OCI-LY7 (cell line): ENCODE results near the gene KPNA2. TPM values are rescaled to one million over a fixed set of nuclear protein-coding genes. Genes with fewer than 3 reads are reported as not detected.

ENCODE experiments used
- BruUV-seq: library from RNA; stranded (reverse); fragments of 400-500 nt; replicated peaks from 2 replicates; lab custom pipeline; 2021; lab: Mats Ljungman, UMichigan
- CTCF ChIA-PET: fragments of 300-600 bp; sonication (Branson Sonifier 250); formaldehyde crosslinking; loops from one replicate; lab custom pipeline; 2022; ENCODE audit warnings: antibody characterized with exemption; ENCODE audit not compliant: unreplicated experiment; lab: Charles Lee
- POLR2A ChIA-PET: fragments of 300-600 bp; sonication (Branson Sonifier 250); formaldehyde crosslinking; loops from one replicate; lab custom pipeline; 2022; ENCODE audit warnings: antibody characterized with exemption; lab: Charles Lee
- DNase-seq: peaks from one replicate; pipeline ENCODE4 v3.0.0-alpha.2; 2015; ENCODE audit warnings: low spot score
- H2AFZ ChIP-seq: fragments of 200-600 bp; sonication (generic), shearing (Covaris generic); 2 replicates; pipeline ENCODE4 v1.6.1; 2014; ENCODE audit warnings: mild to moderate bottlenecking, antibody characterized with exemption, low read length, moderate library complexity
- H3K27ac ChIP-seq: fragments of 200-600 bp; sonication (generic); 2 replicates; pipeline ENCODE4 v1.5.1; 2014; ENCODE audit warnings: mixed run types, low read depth, mild to moderate bottlenecking, moderate library complexity, low read length, inconsistent platforms; ENCODE audit not compliant: poor library complexity, severe bottlenecking
- H3K36me3 ChIP-seq: fragments of 200-600 bp; sonication (generic); 2 replicates; pipeline ENCODE4 v1.6.1; 2014; ENCODE audit warnings: mild to moderate bottlenecking, antibody characterized with exemption, low read length, moderate library complexity, mixed read lengths; ENCODE audit not compliant: insufficient read depth
- H3K4me1 ChIP-seq: fragments of 200-600 bp; sonication (generic); 2 replicates; pipeline ENCODE4 v1.5.1; 2014; ENCODE audit warnings: mild to moderate bottlenecking, low read length; ENCODE audit not compliant: insufficient read depth, poor library complexity, severe bottlenecking
- H3K4me2 ChIP-seq: fragments of 200-600 bp; sonication (generic); 2 replicates; pipeline ENCODE4 v1.6.1; 2014; ENCODE audit warnings: mild to moderate bottlenecking, low read length
- H3K4me3 ChIP-seq: fragments of 200-600 bp; sonication (generic); 2 replicates; pipeline ENCODE4 v1.5.1; 2014; ENCODE audit warnings: mild to moderate bottlenecking, low read depth, low read length; ENCODE audit not compliant: poor library complexity, severe bottlenecking
- H3K79me2 ChIP-seq: fragments of 200-600 bp; sonication (generic); 2 replicates; pipeline ENCODE4 v1.6.1; 2016; ENCODE audit warnings: low read depth, mild to moderate bottlenecking, low read length, moderate library complexity, mixed read lengths; ENCODE audit not compliant: insufficient read depth
- H3K9me2 ChIP-seq: fragments of 200-600 bp; sonication (generic); 2 replicates; pipeline ENCODE4 v1.6.1; 2016; ENCODE audit warnings: mild to moderate bottlenecking, low read length, mixed read lengths; ENCODE audit not compliant: insufficient read depth
- H3K9me3 ChIP-seq: fragments of 200-600 bp; sonication (generic); 2 replicates; pipeline ENCODE4 v1.6.1; 2014; ENCODE audit warnings: mild to moderate bottlenecking, mixed run types, low read length, mixed read lengths
- H4K20me1 ChIP-seq: fragments of 200-600 bp; sonication (generic); 2 replicates; pipeline ENCODE4 v1.6.1; 2014; ENCODE audit warnings: mild to moderate bottlenecking, antibody characterized with exemption, low read length, moderate library complexity, mixed read lengths; ENCODE audit not compliant: insufficient read depth
- CTCF ChIP-seq: fragments of 200-600 bp; sonication (generic); conservative IDR thresholded peaks from 2 replicates; pipeline ENCODE4 v1.5.1; 2014; ENCODE audit warnings: mild to moderate bottlenecking, antibody characterized with exemption, low read length, moderate library complexity, mixed read lengths
- EZH2phosphoT487 ChIP-seq: fragments of 200-600 bp; sonication (generic); IDR thresholded peaks from 2 replicates; pipeline ENCODE4 v1.6.1; 2018; ENCODE audit warnings: low read depth, borderline replicate concordance, mild to moderate bottlenecking, mixed run types, antibody characterized with exemption, low read length, moderate library complexity, mixed read lengths
- intact Hi-C: fragments of 100-400 bp; cut with micrococcal nuclease; formaldehyde crosslinking; loops from one replicate; pipeline ENCODE4 v1.10.0; 2022; ENCODE audit not compliant: unreplicated experiment
- total RNA-seq, 2 experiments: library from RNA; depleted of rRNA in 1 of 2; stranded (reverse); fragments of >200 nt in 1 of 2; shearing (Covaris generic) in 1 of 2; gene quantifications; 2 replicates each; pipeline ENCODE4 v1.2.3, GENCODE V29; 2014 to 2022

The KPNA2 gene
- total RNA-seq, 2 experiments from 2014 or later, result 253 to 416 TPM

GRCh38 chr17:67993998-67994361 is 41.6 kb upstream of the KPNA2 start:
- Histone ChIP-seq H4K20me1 (no peaks in the 10 kb centered on the region), H3K79me2 (no peaks in the 10 kb centered on the region), H3K36me3 (no peaks in the 10 kb centered on the region; the same call in 1 of the 2 replicates), H2AFZ (peak overlapping the region; percentile 78), H3K9me3 (no peaks in the 10 kb centered on the region), H3K9me2 (no peaks in the 10 kb centered on the region), H3K27ac (peak overlapping the region; percentile 88), H3K4me1 (peaks cover 27% of the 10 kb centered on the region), H3K4me3 (peak overlapping the region; percentile 95), H3K4me2 (peak overlapping the region; percentile 77)
- no TSS peak for BruUV-seq
- ChIA-PET CTCF (interaction anchor here (0.7 kb wide), 1 partner anchor 1501 kb away, joined by 3 read pairs; no protein-coding TSS in a partner anchor), POLR2A (interaction anchor here (0.6 to 1.5 kb wide), 3 partner anchors 9 to 188 kb away, joined by 3 to 9 read pairs (median 7); no protein-coding TSS in a partner anchor)
- DNase-seq, result peak; percentile 56
- TF ChIP-seq EZH2phosphoT487 (no peak), CTCF (no peak)
- intact Hi-C loops, result loop anchor here (1.0 to 2.0 kb wide), 3 partner anchors 15 to 297 kb away; partner anchors contain the start of genes ARSG and SLC16A6

GRCh38 chr17:67994817-67995569 is 40.5 kb upstream of the KPNA2 start:
- H3K4me2 ChIP-seq, result peak overlapping the region; percentile 77
- intact Hi-C loops, result loop anchor here (2.0 kb wide), 2 partner anchors 14 to 296 kb away; partner anchors contain the start of genes ARSG and SLC16A6
- H2AFZ ChIP-seq, result peak overlapping the region; percentile 1; the same call in 1 of the 2 replicates
- CTCF ChIA-PET, result interaction anchor here (0.6 to 0.7 kb wide), 2 partner anchors 17 to 1500 kb away, joined by 3 read pairs; no protein-coding TSS in a partner anchor
- H3K4me1 ChIP-seq, result peaks cover 27% of the 10 kb centered on the region
- no peaks in the 10 kb centered on the region for H3K79me2 ChIP-seq
- H3K27ac ChIP-seq, result peak overlapping the region; percentile 16
- DNase-seq, result peak; percentile 12
- no peaks in the 10 kb centered on the region for H3K9me3 ChIP-seq
- BruUV-seq, result TSS peak; percentile 78
- H3K9me2 ChIP-seq, result no peaks in the 10 kb centered on the region
- POLR2A ChIA-PET, result interaction anchor here (0.6 to 1.5 kb wide), 6 partner anchors 8 to 520 kb away, joined by 3 to 9 read pairs (median 4); no protein-coding TSS in a partner anchor
- H3K36me3 ChIP-seq, result no peaks in the 10 kb centered on the region; the same call in 1 of the 2 replicates
- H3K4me3 ChIP-seq, result peak overlapping the region; percentile 95
- TF ChIP-seq EZH2phosphoT487 (no peak), CTCF (no peak)
- no peaks in the 10 kb centered on the region for H4K20me1 ChIP-seq
